ENCODE data around the gene FBXL14.

Gene FBXL14

GRCh38 chr12:1632702-1633101 lies 38.3 kb upstream of the FBXL14 start:
- CTCF ChIA-PET = interaction anchor here (0.5 to 1.2 kb wide), 3 partner anchors 44 to 334 kb away, joined by 3 to 4 read pairs (median 3); no protein-coding TSS in a partner anchor

GRCh38 chr12:1630827-1631591 lies 36.6 kb upstream of the FBXL14 start:
- ChIA-PET POLR2A (no interaction called here), CTCF (interaction anchor here (0.9 to 1.1 kb wide), 4 partner anchors 12 to 312 kb away, joined by 3 to 5 read pairs (median 4); no protein-coding TSS in a partner anchor)
- peaks cover 0 to 13% of the 10 kb centered on the region in 2 experiments; a peak in 1 of 3 replicates for H3K36me3 ChIP-seq (ENCODE audit: control insufficient read depth in 2 of 2, insufficient read depth in 1 of 2, low read length in 2 of 2)
- TF ChIP-seq ZNF155 (tag by site-specific recombination; IDR thresholded peaks at IDR 0.05) = no peak
- 0 out of 2 replicates have a peak, but pooled peaks have one; percentile 22 for TF ChIP-seq REST (tag by site-specific recombination; IDR thresholded peaks at IDR 0.05)
- no peak for TF ChIP-seq ZNF623 (tag by site-specific recombination; IDR thresholded peaks at IDR 0.05)
- TF ChIP-seq ZIC2 (tag by site-specific recombination; IDR thresholded peaks at IDR 0.05) = peak; percentile 77
- no peak for TF ChIP-seq ZBTB44 (tag by site-specific recombination; IDR thresholded peaks at IDR 0.05)
- TF ChIP-seq HOXA7 (CRISPR knock-in tag; IDR thresholded peaks at IDR 0.05; ENCODE audit: borderline replicate concordance) = no peak
- TF ChIP-seq PBX3 (CRISPR knock-in tag; IDR thresholded peaks at IDR 0.05) = no peak
- peak; percentile 60 for TF ChIP-seq ZNF449 (tag by site-specific recombination; IDR thresholded peaks at IDR 0.05)
- TF ChIP-seq ZNF37A (tag by site-specific recombination; IDR thresholded peaks at IDR 0.05) = no peak
- H3K4me3 ChIP-seq (ENCODE audit: low read depth, low read length) = no peak overlapping the region
- peaks cover 3% of the 10 kb centered on the region; the same call in 1 of the 2 replicates for H3K4me1 ChIP-seq (ENCODE audit: control insufficient read depth, insufficient read depth, low read length)
- H3K9me3 ChIP-seq (ENCODE audit: control insufficient read depth, insufficient read depth, low read depth, low read length) = no peaks in the 10 kb centered on the region
- H3K27ac ChIP-seq (ENCODE audit: extremely low read depth, low read depth, low read length) = no peak overlapping the region

More at GRCh38 chr12:1632702-1633101, 38.3 kb upstream of the FBXL14 start:
- Histone ChIP-seq H3K27ac (ENCODE audit: extremely low read depth, low read depth, low read length) (no peak overlapping the region), H3K4me1 (ENCODE audit: control insufficient read depth, insufficient read depth, low read length) (peaks cover 3% of the 10 kb centered on the region; the same call in 1 of the 2 replicates), H3K36me3 (ENCODE audit: control insufficient read depth in 2 of 2, insufficient read depth in 1 of 2, low read length in 2 of 2) (peaks cover 0 to 13% of the 10 kb centered on the region in 2 experiments; a peak in 2 of 3 replicates), H3K9me3 (ENCODE audit: control insufficient read depth, insufficient read depth, low read depth, low read length) (no peaks in the 10 kb centered on the region), H3K4me3 (ENCODE audit: low read depth, low read length) (no peak overlapping the region)
- TF ChIP-seq ZNF169 (tag by site-specific recombination; IDR thresholded peaks at IDR 0.05) (no peak), ZFP41 (tag by site-specific recombination; IDR thresholded peaks at IDR 0.05; ENCODE audit: borderline replicate concordance) (no peak), ZNF37A (tag by site-specific recombination; IDR thresholded peaks at IDR 0.05) (no peak), ZNF114 (tag by site-specific recombination; IDR thresholded peaks at IDR 0.05) (no peak), ZNF658 (tag by site-specific recombination; IDR thresholded peaks at IDR 0.05) (no peak), ZNF677 (tag by site-specific recombination; IDR thresholded peaks at IDR 0.05) (no peak), ZNF202 (tag by site-specific recombination; IDR thresholded peaks at IDR 0.05; ENCODE audit: borderline replicate concordance) (no peak), ZNF138 (tag by site-specific recombination; IDR thresholded peaks at IDR 0.05; ENCODE audit: borderline replicate concordance) (no peak), ZNF660 (tag by site-specific recombination; IDR thresholded peaks at IDR 0.05) (no peak)
- POLR2A ChIA-PET = no interaction called here
